Prostate gland (tissue), 2 donors: ENCODE data around the gene ARHGAP11A.
"Not testable (repeated sequence)": the region's sequence is repeated elsewhere in the genome, so short reads cannot be mapped to it uniquely, and the experiment has no call there.

Experiments
- CTCF ChIP-seq, 4 experiments: fragments of 200-600 bp in 2 of 4; fragments of 450-650 bp in 2 of 4; sonication (generic) in 2 of 4; IDR thresholded peaks; 1 replicate in 3 of 4; 2 replicates in 1 of 4; pipeline ENCODE4 v1.5.1; 2016 to 2019; ENCODE audit warnings: antibody characterized with exemption in 4 of 4, mild to moderate bottlenecking in 2 of 4, moderate library complexity in 2 of 4
- POLR2A ChIP-seq: fragments of 450-650 bp; IDR thresholded peaks from one replicate; pipeline ENCODE4 v1.6.1; 2016; ENCODE audit warnings: antibody characterized with exemption, mild to moderate bottlenecking
- POLR2AphosphoS5 ChIP-seq: sonication (generic); formaldehyde crosslinking; IDR thresholded peaks from one replicate; pipeline ENCODE4 v1.6.1; 2017; ENCODE audit warnings: antibody characterized with exemption

DNA sequence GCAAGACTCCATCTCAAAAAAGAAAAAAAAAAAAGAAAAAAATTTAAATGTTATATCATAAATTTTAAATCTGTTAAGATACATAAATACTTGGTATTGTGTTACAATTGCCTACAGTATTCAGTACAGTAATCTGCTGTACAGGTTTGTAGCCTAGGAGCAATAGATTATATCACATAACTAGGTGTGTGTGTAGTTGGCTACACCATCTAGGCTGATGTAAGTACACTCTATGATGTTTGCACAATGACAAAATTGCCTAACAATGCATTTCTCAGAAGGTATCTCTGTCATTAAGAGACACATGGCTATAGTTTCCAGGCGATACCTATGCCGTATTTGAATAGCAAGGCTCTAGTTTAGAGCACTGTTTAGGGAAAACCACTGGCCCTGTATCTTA lies 5.8 kb upstream of the ARHGAP11A start:
- not testable (repeated sequence) for TF ChIP-seq CTCF (IDR thresholded peaks at IDR 0.05); POLR2AphosphoS5; POLR2A
